Measurements from ENCODE around the gene TAS2R43. TPM values are rescaled to one million over a fixed set of nuclear protein-coding genes. Genes with fewer than 3 reads are reported as not detected.
"Not testable (repeated sequence)": the region's sequence is repeated elsewhere in the genome, so short reads cannot be mapped to it uniquely, and the experiment has no call there.

The TAS2R43 gene

GRCh38 chr12:11041366-11041765 is 50.7 kb downstream of the TAS2R43 start:
- not testable (repeated sequence) for DNase-seq; H3K4me2 ChIP-seq (ENCODE audit: low read length, poor library complexity, severe bottlenecking); H3K9ac ChIP-seq (ENCODE audit: low read length); H2AK5ac ChIP-seq (ENCODE audit: low read length, severe bottlenecking); H2BK12ac ChIP-seq (ENCODE audit: low read length in 2 of 2); H3K23ac ChIP-seq (ENCODE audit: low read length in 2 of 2); H2AFZ ChIP-seq (ENCODE audit: low read depth, low read length); H3K27ac ChIP-seq (ENCODE audit: low read length, poor library complexity, severe bottlenecking); H3K4me3 ChIP-seq (ENCODE audit: insufficient read depth in 1 of 2, low read depth in 1 of 2, low read length in 2 of 2); H2BK5ac ChIP-seq (ENCODE audit: low read depth, low read length, poor library complexity, severe bottlenecking); H3K27me3 ChIP-seq (ENCODE audit: control insufficient read depth in 1 of 2, insufficient read depth in 1 of 2, low read length in 2 of 2); H4K91ac ChIP-seq (ENCODE audit: low read length); H3K18ac ChIP-seq (ENCODE audit: low read depth in 1 of 2, low read length in 2 of 2); H3K9me3 ChIP-seq (ENCODE audit: control insufficient read depth, low read length); H3K14ac ChIP-seq (ENCODE audit: low read length in 2 of 2); H3K79me1 ChIP-seq (replicated peaks; ENCODE audit: low read length, poor library complexity, severe bottlenecking); H3K4ac ChIP-seq (ENCODE audit: low read depth in 1 of 2, low read length in 2 of 2); H3K4me1 ChIP-seq (ENCODE audit: control insufficient read depth, insufficient read depth, low read depth, low read length); H4K8ac ChIP-seq (ENCODE audit: low read length); H2BK120ac ChIP-seq (ENCODE audit: low read depth, low read length); H2BK15ac ChIP-seq (ENCODE audit: low read depth, poor library complexity, severe bottlenecking)
- WGBS = 97% methylated on average over 1 of the region's 2 CpGs
- peaks cover 0 to 25% of the 10 kb centered on the region in 2 experiments for H3K36me3 ChIP-seq (ENCODE audit: control insufficient read depth in 1 of 2, insufficient read depth in 2 of 2, low read depth in 1 of 2, low read length in 2 of 2)

Small RNAs within 50 kb of the gene (small RNA-seq; reads per million reads assigned to genes)
- not detected for gene AC018630.1 (ENCODE audit: low read depth)

All from mesenchymal stem cell (in vitro differentiated cells and primary cell).